HG02798 (cell line): Measurements from ENCODE around the gene TXNRD1.
"Not testable (repeated sequence)": the region's sequence is repeated elsewhere in the genome, so short reads cannot be mapped to it uniquely, and the experiment has no call there.

ENCODE experiments used
- ATAC-seq: cut with Tn5 transposase; IDR thresholded peaks from one replicate; pipeline ENCODE4 v1.9.1; 2021; ENCODE audit warnings: mild to moderate bottlenecking; ENCODE audit not compliant: unreplicated experiment, poor library complexity

Gene TXNRD1

GRCh38 chr12:104189915-104190555, 25.5 kb upstream of the TXNRD1 start:
- ATAC-seq: no peak

DNA sequence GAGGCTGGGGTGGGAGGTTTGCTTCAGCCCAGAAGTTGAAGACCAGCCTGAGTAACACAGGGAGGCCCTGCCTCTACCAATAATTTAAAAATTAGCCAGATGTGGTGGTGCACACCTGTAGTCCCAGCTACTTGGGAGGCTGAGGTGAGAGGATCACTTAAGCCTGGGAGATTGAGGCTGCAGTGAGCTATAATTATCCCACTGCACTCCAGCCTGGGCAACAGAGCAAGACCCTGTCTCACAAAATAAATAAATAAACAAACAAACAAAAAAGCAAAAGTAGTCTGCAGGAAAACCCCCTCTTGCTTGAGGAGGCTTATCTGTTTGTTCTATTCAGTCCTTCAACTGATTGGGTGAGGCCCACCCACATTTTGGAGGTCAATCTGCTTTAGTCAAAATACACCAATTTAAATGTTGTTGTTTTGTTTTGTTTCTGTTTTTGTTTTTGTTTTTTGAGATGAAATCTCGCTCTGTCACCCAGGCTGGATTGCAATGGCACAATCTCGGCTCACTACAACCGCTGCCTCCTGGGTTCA, 24.9 kb upstream of the TXNRD1 start:
- no peak for ATAC-seq

DNA sequence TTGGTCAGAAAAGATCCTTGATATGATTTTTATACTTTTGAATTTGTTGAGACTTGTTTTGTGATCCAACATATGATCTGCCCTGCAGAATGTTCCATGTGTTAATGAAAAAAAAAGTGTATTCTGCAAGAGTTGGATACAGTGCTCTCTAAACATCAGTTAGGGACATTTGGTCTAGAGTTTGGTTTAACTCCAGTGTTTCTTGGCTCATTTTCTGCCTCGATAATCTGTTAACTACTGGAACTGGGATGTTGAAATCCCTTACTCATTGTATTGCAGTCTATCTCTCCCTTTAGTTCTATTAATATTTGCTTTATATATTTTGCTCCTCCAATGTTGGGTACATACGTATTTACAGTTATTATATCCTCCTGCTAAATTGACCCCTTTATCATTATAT, 18.3 kb upstream of the TXNRD1 start:
- ATAC-seq: no peak

DNA sequence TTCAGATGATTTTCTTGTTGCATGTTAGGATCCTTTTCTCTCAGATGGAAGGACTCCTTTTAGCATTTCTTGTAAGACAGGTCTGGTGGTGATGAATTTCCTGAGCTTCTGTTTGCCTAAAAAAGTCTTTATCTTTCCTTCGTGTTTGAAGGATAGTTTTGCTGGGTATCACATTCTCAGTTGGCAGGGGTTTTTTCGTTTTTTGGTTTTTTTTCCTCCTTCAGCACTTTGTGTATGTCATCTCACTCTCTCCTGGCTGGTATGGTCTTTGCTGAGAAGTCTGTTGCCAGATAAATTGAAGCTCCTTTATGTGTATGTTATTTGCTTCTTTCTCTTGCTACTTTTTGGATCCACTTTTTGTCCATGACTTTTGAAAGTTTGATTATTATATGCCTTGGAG, 15.6 kb upstream of the TXNRD1 start:
- no peak for ATAC-seq

DNA sequence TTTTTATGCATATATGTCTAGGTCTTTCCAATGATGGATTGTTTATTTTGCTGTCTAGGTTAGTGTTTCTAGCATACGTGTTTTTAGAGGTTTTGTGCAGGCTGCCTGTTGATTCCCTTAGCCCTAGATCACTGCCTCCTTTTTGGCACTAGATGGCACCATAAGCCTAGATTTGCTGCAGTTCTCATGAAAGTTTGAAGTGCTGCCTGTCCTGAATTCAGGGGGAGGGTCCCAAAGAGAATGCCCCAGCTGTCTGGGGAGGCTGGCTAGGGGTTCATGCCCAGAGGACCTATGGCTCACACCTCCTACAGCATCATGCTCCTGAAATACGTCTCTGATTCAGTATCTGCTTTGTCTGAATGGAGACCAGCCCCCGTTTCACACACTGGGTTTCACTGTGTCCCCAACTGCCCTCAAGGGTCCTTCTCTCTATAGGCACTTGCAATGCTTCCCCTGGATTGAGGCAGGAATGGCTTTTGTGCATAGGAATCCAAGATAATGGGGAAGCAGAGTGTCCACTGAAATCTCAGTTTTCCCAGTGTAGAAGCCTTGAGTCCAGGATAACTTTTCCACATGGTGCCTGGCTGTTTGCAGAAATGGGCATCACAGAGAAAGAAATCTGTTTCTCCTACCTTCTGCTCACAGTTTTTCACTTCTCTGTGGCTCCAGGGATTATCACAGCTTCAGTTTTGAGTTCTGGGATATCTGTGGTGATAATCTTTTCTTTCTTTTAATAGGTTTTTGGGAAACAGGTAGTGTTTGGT, 14.2 kb upstream of the TXNRD1 start:
- no peak for ATAC-seq

- ATAC-seq: no peak
These were observed 10.7 kb upstream of the TXNRD1 start for GRCh38 chr12:104204690-104205480.

DNA sequence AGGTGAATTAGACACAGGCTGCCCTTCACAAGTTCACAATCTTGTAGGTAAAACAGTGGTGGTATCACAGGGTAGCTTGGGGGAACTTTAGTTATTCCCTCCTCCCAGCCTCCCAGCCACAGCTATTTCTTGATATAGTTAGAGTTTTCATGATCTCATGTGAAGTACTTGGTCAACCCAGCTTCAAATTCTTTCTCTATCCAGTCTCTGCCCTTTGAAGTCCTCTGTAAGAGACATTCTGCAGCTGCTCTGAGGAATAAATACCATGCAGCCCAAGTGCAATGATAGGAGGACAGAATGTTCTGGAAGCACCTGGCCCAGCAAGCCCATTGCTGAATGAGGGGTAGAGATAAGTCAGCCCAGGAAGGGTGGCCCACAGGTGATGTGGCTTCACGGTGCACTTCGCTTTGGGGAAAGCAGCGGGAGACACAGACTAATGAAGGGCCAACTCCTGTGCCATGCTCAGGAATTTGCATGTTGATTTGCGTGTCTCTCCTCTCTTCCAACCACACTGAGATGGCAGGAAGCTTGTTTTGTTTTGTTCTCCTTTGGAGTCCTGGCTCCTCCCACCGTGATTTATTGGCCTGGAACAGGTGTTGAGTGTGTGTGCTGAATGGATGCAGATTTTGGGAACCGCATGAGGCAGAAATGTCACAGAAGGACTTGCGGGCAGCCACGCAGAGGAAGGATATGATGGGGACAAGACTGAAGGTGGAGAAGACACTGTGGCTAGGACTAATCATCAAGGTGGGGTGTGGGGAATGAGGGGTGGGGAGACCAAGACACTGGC, 8.0 kb upstream of the TXNRD1 start:
- ATAC-seq: no peak

DNA sequence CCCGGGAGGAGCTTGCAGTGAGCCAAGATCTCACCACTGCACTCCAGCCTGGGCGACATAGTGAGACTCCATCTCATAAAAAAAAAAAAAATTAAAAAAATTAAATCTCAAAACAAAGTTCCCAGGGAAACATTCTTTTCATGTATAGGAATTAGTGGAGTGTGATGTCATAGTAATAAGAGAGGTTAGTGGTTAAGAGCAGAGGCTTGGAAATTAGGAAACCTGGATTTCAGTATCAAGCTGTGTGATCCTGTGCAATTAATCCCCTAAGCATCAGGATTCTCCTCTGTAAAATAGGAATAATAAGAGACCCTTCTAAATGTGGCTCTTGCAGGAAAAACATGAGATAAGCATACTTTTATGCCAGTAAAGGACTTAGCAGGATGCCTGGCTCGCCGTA, 3.1 kb upstream of the TXNRD1 start:
- no peak for ATAC-seq

- no peak for ATAC-seq
These were observed 1.6 kb upstream of the TXNRD1 start for GRCh38 chr12:104213952-104214351.

DNA sequence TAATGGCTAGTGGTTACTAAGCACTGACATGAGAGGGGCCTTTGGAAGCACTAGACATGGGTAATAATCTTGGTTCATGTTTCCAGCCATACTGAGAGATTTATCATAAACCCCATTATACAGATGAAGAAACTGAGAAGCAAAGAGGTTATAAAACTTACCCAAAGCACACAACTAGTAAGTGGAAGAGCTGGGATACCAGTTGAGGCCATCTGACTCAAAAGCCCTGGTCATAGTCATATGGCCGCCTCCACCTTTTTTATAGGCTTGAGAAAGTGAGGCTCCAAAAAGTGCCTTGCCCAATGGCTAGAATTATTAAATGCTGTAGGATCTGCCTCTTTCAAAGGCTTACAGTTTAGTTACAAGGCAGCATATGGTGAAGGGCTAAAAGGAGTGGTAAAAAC, 944 bp downstream of the TXNRD1 start:
- ATAC-seq: no peak

- not testable (repeated sequence) for ATAC-seq
These were observed 2.9 kb downstream of the TXNRD1 start for GRCh38 chr12:104218506-104218905.

GRCh38 chr12:104218935-104219334, 3.4 kb downstream of the TXNRD1 start:
- ATAC-seq: no peak

DNA sequence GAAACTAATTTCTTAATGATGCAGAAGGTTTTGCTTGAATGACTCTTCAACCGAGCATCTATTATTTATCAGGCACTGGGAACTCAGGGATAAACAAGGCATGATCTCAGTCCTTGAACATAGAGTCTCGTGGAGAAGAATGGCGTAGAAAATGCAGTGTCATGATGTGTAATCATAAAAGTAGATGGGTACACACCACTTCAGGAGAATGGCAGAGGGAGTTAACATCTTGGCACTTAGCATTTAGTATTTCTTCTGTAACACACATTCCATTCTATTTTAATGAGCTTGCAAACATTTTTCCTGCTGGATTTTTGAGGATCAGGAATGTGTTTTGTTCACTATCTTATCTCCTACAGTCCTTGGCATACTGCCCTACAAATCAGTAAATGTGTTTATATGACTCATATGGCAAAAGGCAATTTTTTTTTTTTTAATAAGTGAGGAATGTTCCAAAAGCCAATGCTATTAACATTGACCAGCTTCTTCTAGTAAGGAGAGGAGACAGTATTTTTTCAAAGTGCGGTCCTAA, 3.8 kb downstream of the TXNRD1 start:
- no peak for ATAC-seq

- no peak for ATAC-seq
These were observed 4.4 kb downstream of the TXNRD1 start for GRCh38 chr12:104219908-104220404.

GRCh38 chr12:104220931-104221330, 5.4 kb downstream of the TXNRD1 start:
- no peak for ATAC-seq

GRCh38 chr12:104222976-104223375, 7.4 kb downstream of the TXNRD1 start:
- ATAC-seq: no peak

DNA sequence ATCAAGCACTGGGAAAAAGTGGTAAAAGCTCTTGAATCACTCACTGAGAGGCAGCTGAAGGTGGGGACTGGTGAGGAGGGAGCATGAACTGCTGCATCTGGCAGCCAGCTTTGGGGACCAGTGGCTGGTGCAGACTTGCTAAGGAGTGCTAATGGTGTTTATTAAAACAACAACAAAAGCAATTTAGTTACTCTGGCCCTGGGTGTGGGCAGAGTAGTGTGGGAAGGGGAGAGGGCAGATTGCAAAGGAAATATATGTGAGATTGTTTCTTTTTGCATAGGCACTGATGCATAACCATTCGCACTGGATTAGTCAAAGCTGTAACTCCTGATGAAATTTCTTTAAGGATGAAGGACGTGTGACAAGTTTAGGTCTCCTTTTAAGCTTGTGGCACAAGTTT, 8.1 kb downstream of the TXNRD1 start:
- ATAC-seq: no peak

DNA sequence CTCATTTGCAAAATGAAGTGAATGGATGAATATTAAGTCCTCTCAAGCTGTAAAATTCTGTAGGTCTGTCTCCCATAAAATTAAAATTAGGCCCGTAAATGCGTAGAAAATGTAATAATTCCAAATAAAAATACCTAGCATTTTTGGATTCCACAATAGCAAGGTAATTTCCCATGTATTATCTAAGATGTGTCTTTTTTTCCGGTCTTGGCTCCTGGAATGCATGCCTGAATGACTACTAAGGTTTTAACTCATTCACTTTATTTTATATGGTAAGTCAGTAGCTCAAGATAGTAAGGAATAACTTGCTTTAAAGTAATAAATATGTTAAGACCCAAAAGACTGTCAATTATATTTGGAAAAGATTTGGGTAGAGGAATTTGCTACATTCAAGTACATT, 11.1 kb downstream of the TXNRD1 start:
- ATAC-seq: no peak

- ATAC-seq: no peak
These were observed 14.9 kb downstream of the TXNRD1 start for GRCh38 chr12:104230304-104231095.
